Trophoblast cell (in vitro differentiated cells and primary cell): ENCODE measurements around the gene EPHA3.

Experiments
- DNase-seq, 2 donors: peaks; one replicate each; pipeline ENCODE4 v3.0.0-alpha.2; 2016
- H2AFZ ChIP-seq: 2 replicates; pipeline ENCODE4 v1.6.1; 2013; ENCODE audit warnings: low read length, moderate library complexity, mild to moderate bottlenecking; ENCODE audit not compliant: insufficient read depth, poor library complexity
- H2AK5ac ChIP-seq: 2 replicates; pipeline ENCODE4 v1.6.1; 2013; ENCODE audit warnings: mild to moderate bottlenecking, low read length
- H2BK120ac ChIP-seq: 2 replicates; pipeline ENCODE4 v1.6.1; 2013; ENCODE audit warnings: low read length, mild to moderate bottlenecking, moderate library complexity; ENCODE audit not compliant: insufficient read depth, poor library complexity
- H2BK12ac ChIP-seq: 2 replicates; pipeline ENCODE4 v1.6.1; 2013; ENCODE audit warnings: mild to moderate bottlenecking, low read length, moderate library complexity
- H2BK5ac ChIP-seq: 2 replicates; pipeline ENCODE4 v1.6.1; 2013; ENCODE audit warnings: low read length, low read depth, moderate library complexity, mild to moderate bottlenecking; ENCODE audit not compliant: poor library complexity
- H3K14ac ChIP-seq: 2 replicates; pipeline ENCODE4 v1.6.1; 2013; ENCODE audit warnings: mild to moderate bottlenecking, low read length
- H3K18ac ChIP-seq: 2 replicates; pipeline ENCODE4 v1.6.1; 2013; ENCODE audit warnings: mild to moderate bottlenecking, low read length
- H3K23ac ChIP-seq: 2 replicates; pipeline ENCODE4 v1.6.1; 2013; ENCODE audit warnings: low read length
- H3K27ac ChIP-seq: 2 replicates; pipeline ENCODE4 v1.5.1; 2013; ENCODE audit warnings: low read depth, mild to moderate bottlenecking, inconsistent platforms, low read length, moderate library complexity
- H3K27me3 ChIP-seq: 2 replicates; pipeline ENCODE4 v1.6.1; 2013; ENCODE audit warnings: inconsistent platforms, mild to moderate bottlenecking, low read length, moderate library complexity; ENCODE audit not compliant: insufficient read depth
- H3K36me3 ChIP-seq, 2 experiments: 1 replicate in 1 of 2; 2 replicates in 1 of 2; pipeline ENCODE4 v1.6.1; 2013; ENCODE audit warnings: low read length in 2 of 2, mild to moderate bottlenecking in 2 of 2, moderate library complexity in 1 of 2; ENCODE audit not compliant: insufficient read depth in 2 of 2, control insufficient read depth in 1 of 2
- H3K4ac ChIP-seq: 2 replicates; pipeline ENCODE4 v1.6.1; 2013; ENCODE audit warnings: low read depth, mild to moderate bottlenecking, low read length, moderate library complexity
- H3K4me1 ChIP-seq, 2 experiments: 1 replicate in 1 of 2; 2 replicates in 1 of 2; pipeline ENCODE4 v1.6.1; 2013; ENCODE audit warnings: low read length in 2 of 2, mild to moderate bottlenecking in 2 of 2, moderate library complexity in 1 of 2; ENCODE audit not compliant: insufficient read depth in 2 of 2, control insufficient read depth in 1 of 2
- H3K4me2 ChIP-seq: 2 replicates; pipeline ENCODE4 v1.6.1; 2013; ENCODE audit warnings: inconsistent platforms, mild to moderate bottlenecking, low read length, moderate library complexity
- H3K4me3 ChIP-seq: 2 replicates; pipeline ENCODE4 v1.5.1; 2013; ENCODE audit warnings: mild to moderate bottlenecking, low read depth, low read length, inconsistent platforms
- H3K79me1 ChIP-seq: one replicate; pipeline ENCODE4 v1.6.1; 2013; ENCODE audit warnings: low read length
- H3K79me2 ChIP-seq: 2 replicates; pipeline ENCODE4 v1.6.1; 2013; ENCODE audit warnings: low read length, mild to moderate bottlenecking; ENCODE audit not compliant: control insufficient read depth, insufficient read depth, poor library complexity
- H3K9ac ChIP-seq: 2 replicates; pipeline ENCODE4 v1.6.1; 2013; ENCODE audit warnings: mild to moderate bottlenecking, low read length
- H3K9me3 ChIP-seq: 2 replicates; pipeline ENCODE4 v1.6.1; 2013; ENCODE audit warnings: low read depth, mild to moderate bottlenecking, control low read depth, inconsistent platforms, low read length; ENCODE audit not compliant: insufficient read depth
- H4K12ac ChIP-seq: 2 replicates; pipeline ENCODE4 v1.6.1; 2013; ENCODE audit warnings: low read depth, mild to moderate bottlenecking, low read length, moderate library complexity
- H4K8ac ChIP-seq: 2 replicates; pipeline ENCODE4 v1.6.1; 2013; ENCODE audit warnings: low read depth, mild to moderate bottlenecking, low read length, moderate library complexity
- H4K91ac ChIP-seq: one replicate; pipeline ENCODE4 v1.6.1; 2013; ENCODE audit warnings: low read depth, mild to moderate bottlenecking, low read length, moderate library complexity
- WGBS: extraction: QIAGEN DNeasy Blood & Tissue Kit; methylation state at CpG from one replicate; pipeline ENCODE4 v1.1.7; 2013; ENCODE audit warnings: missing lambda C conversion rate; ENCODE audit not compliant: insufficient read length, insufficient coverage; ENCODE audit errors: extremely low coverage; 5-methylcytosine and 5-hydroxymethylcytosine counted together

EPHA3 gene

DNA sequence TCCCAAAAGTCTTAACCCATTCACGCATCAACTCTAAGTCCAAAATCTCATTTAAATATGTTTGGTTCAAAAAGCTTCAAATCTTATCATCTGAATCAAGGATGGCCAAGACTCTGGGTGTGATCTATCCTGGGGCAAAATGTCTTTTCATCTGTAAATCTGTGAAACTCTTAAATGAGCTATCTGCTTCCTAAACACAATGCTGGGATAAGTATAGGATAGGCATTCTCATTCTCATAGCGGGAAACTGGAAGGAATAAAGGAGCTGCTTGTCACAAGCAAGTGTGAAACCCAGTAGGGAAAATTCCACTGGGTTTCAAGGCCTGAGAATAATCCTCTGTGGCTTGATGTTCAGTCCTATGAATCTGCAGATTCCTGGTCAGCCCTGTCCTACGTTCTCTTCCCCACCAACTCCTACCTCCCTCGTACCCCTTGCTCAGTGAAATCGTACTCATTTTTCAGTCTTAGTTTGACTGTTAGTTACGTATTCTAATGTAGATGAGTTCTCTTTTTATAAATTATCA, 156.7 kb downstream of the EPHA3 start:
- H3K4me3 ChIP-seq, result no peak overlapping the region
- H3K4me2 ChIP-seq, result no peak overlapping the region
- no peak overlapping the region for H3K4ac ChIP-seq
- no peak overlapping the region for H3K9ac ChIP-seq
- H4K12ac ChIP-seq, result no peak overlapping the region
- H3K9me3 ChIP-seq, result no peaks in the 10 kb centered on the region
- H2BK120ac ChIP-seq, result no peak overlapping the region
- no peak overlapping the region for H3K18ac ChIP-seq
- H3K79me2 ChIP-seq, result no peaks in the 10 kb centered on the region
- H4K91ac ChIP-seq, result no peak overlapping the region
- H2BK5ac ChIP-seq, result no peak overlapping the region
- no peak overlapping the region for H3K14ac ChIP-seq
- no CpG with 5 or more reads among the region's 6 CpGs for WGBS
- H3K4me1 ChIP-seq, result no peaks in the 10 kb centered on the region
- no peak overlapping the region for H2BK12ac ChIP-seq
- H3K36me3 ChIP-seq, result no peaks in the 10 kb centered on the region
- H2AK5ac ChIP-seq, result no peak overlapping the region
- no peak overlapping the region for H4K8ac ChIP-seq
- H3K27me3 ChIP-seq, result no peaks in the 10 kb centered on the region
- no peak for DNase-seq
- H2AFZ ChIP-seq, result no peak overlapping the region
- no peak overlapping the region for H3K27ac ChIP-seq
- no peak overlapping the region for H3K23ac ChIP-seq
- no peaks in the 10 kb centered on the region for H3K79me1 ChIP-seq

DNA sequence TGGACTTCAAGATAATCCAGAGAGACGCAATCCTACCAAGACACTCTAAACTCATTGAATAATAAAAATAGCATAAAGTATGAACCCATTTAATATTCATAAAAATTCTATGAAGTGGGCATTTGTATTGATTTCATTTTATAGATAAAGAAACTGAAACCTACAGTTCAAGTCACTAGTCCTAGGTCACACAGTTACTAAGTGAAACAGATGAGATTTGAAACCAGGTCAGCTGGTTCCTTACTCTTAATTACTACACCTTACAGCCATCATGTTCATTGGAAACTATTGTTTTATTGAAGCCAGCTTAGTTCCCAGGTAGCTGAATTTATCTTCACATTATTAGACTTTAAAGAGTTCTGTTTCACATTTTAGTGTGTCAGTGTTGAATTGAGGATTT, 158.7 kb downstream of the EPHA3 start:
- Histone ChIP-seq H3K18ac (no peak overlapping the region), H4K91ac (no peak overlapping the region)
- no CpG with 5 or more reads among the region's 1 CpG for WGBS

DNA sequence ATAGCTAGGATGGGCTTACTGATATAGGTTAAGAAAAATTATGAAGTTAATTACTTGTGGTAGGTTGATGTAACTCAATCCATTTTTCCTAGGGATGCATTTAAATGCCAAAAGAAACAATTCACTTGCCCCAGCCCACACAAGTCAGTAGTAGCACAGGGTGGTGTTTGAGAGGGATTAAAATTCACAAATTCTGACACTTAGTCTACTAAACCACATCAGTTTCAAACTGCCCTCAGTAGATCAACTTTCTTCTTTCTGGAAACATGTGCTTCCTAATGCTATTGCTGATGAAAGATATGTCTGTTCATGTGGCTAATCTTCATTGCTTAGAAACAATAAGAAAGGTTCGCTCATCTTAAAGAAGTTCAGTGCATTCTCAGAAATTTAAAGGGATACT, 160.6 kb downstream of the EPHA3 start:
- Histone ChIP-seq H2BK120ac (no peak overlapping the region), H3K9me3 (no peaks in the 10 kb centered on the region), H3K18ac (no peak overlapping the region), H3K4me1 (no peaks in the 10 kb centered on the region), H3K27ac (no peak overlapping the region), H2BK12ac (no peak overlapping the region), H3K79me2 (no peaks in the 10 kb centered on the region), H4K8ac (no peak overlapping the region), H3K27me3 (no peaks in the 10 kb centered on the region), H3K23ac (no peak overlapping the region), H3K36me3 (no peaks in the 10 kb centered on the region), H3K9ac (no peak overlapping the region), H2AK5ac (no peak overlapping the region), H3K4ac (no peak overlapping the region), H4K12ac (no peak overlapping the region), H3K14ac (no peak overlapping the region), H3K4me2 (no peak overlapping the region), H3K4me3 (no peak overlapping the region), H3K79me1 (no peaks in the 10 kb centered on the region), H4K91ac (no peak overlapping the region), H2AFZ (no peak overlapping the region), H2BK5ac (no peak overlapping the region)
- WGBS, result no CpG with 5 or more reads among the region's 1 CpG
- DNase-seq, result no peak

More for the DNA sequence above, 158.7 kb downstream of the EPHA3 start:
- Histone ChIP-seq H3K9me3 (no peaks in the 10 kb centered on the region), H3K4me1 (no peaks in the 10 kb centered on the region), H3K36me3 (no peaks in the 10 kb centered on the region), H3K23ac (no peak overlapping the region), H4K12ac (no peak overlapping the region), H3K4me3 (no peak overlapping the region), H3K27ac (no peak overlapping the region), H3K4me2 (no peak overlapping the region), H3K9ac (no peak overlapping the region), H2AFZ (no peak overlapping the region), H2BK5ac (no peak overlapping the region), H3K4ac (no peak overlapping the region), H4K8ac (no peak overlapping the region), H2BK12ac (no peak overlapping the region), H2AK5ac (no peak overlapping the region), H3K79me1 (no peaks in the 10 kb centered on the region), H3K79me2 (no peaks in the 10 kb centered on the region), H2BK120ac (no peak overlapping the region), H3K27me3 (no peaks in the 10 kb centered on the region), H3K14ac (no peak overlapping the region)
- no peak for DNase-seq

DNA sequence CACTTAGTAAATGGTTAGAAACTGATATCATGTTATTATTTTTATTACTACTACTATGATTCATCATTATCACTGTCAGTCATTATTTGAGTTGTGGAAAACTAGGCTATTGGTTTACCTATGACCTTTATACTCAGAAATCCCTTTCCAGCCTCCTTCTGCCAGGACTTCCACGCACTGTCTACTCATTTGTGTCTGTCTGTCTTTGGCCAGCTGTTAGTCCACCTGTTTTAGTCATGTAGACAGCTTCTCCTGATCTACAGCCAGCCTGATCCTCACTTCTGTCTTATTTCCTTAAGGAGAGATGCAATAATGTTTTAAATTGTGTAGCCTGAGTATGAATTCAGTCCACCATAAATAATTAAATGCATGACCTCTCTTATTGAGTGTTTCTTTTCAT, 162.8 kb downstream of the EPHA3 start:
- no CpG with 5 or more reads among the region's 1 CpG for WGBS
- H3K27me3 ChIP-seq, result no peaks in the 10 kb centered on the region
- no peaks in the 10 kb centered on the region for H3K79me2 ChIP-seq
- no peaks in the 10 kb centered on the region for H3K79me1 ChIP-seq
- H4K12ac ChIP-seq, result no peak overlapping the region
- H2BK120ac ChIP-seq, result no peak overlapping the region
- no peak overlapping the region for H2AK5ac ChIP-seq
- H3K23ac ChIP-seq, result no peak overlapping the region
- H2AFZ ChIP-seq, result no peak overlapping the region
- no peak overlapping the region for H3K14ac ChIP-seq
- H3K9me3 ChIP-seq, result no peaks in the 10 kb centered on the region
- no peak overlapping the region for H2BK12ac ChIP-seq
- H3K36me3 ChIP-seq, result no peaks in the 10 kb centered on the region
- no peak overlapping the region for H3K27ac ChIP-seq
- no peak overlapping the region for H3K4ac ChIP-seq
- H4K91ac ChIP-seq, result no peak overlapping the region
- H3K4me2 ChIP-seq, result no peak overlapping the region
- no peaks in the 10 kb centered on the region for H3K4me1 ChIP-seq
- no peak overlapping the region for H3K9ac ChIP-seq
- H2BK5ac ChIP-seq, result no peak overlapping the region
- no peak overlapping the region for H4K8ac ChIP-seq
- no peak overlapping the region for H3K18ac ChIP-seq
- DNase-seq, result no peak
- no peak overlapping the region for H3K4me3 ChIP-seq
